SK-N-SH (cell line): ENCODE data around the gene FAM83D. TPM values are rescaled to one million over a fixed set of nuclear protein-coding genes. Genes with fewer than 3 reads are reported as not detected.

Experiments used
- CTCF ChIA-PET: fragments of 300-600, 350-600 bp; formaldehyde crosslinking; extraction: SDS; loops from one replicate; lab custom pipeline; 2021; lab: Yijun Ruan, JAX
- POLR2A ChIA-PET: fragments of 350-600 bp; sonication (Branson Sonifier 250); formaldehyde crosslinking; extraction: SDS; loops from one replicate; lab custom pipeline; 2020; ENCODE audit warnings: antibody characterized with exemption, inconsistent platforms; lab: Yijun Ruan, JAX
- DNase-seq: peaks from one replicate; pipeline ENCODE4 v3.0.0; 2012
- H2AFZ ChIP-seq: fragments of 200-600 bp; sonication (generic); 2 replicates; pipeline ENCODE4 v1.8.1; 2016; ENCODE audit warnings: antibody characterized with exemption, mild to moderate bottlenecking, low read depth
- H3F3A ChIP-seq: fragments of 200-600 bp; sonication (generic); replicated peaks from 2 replicates; pipeline ENCODE3; 2016; ENCODE audit warnings: antibody characterized with exemption, mild to moderate bottlenecking; ENCODE audit not compliant: insufficient read depth
- H3K27ac ChIP-seq, 2 experiments: fragments of 200-500 bp in 1 of 2; fragments of 200-600 bp in 1 of 2; sonication (Bioruptor generic) in 1 of 2; sonication (generic), shearing (Covaris generic) in 1 of 2; 2 replicates each; pipeline versions ENCODE4 v1.5.1 to v1.6.1; 2014 to 2016; ENCODE audit warnings: low read depth in 2 of 2, inconsistent platforms in 1 of 2, low read length in 1 of 2, mild to moderate bottlenecking in 1 of 2, mixed read lengths in 1 of 2
- H3K27me3 ChIP-seq: fragments of 200-600 bp; sonication (generic), shearing (Covaris generic); 2 replicates; pipeline ENCODE4 v1.6.1; 2016; ENCODE audit warnings: mixed run types; ENCODE audit not compliant: insufficient read depth
- H3K36me3 ChIP-seq, 2 experiments: fragments of 200-500 bp in 1 of 2; fragments of 200-600 bp in 1 of 2; sonication (Bioruptor generic) in 1 of 2; sonication (generic) in 1 of 2; replicated peaks in 1 of 2; 2 replicates each; pipeline versions ENCODE3 to v1.5.1; 2014 to 2016; ENCODE audit warnings: low read length in 1 of 2, mild to moderate bottlenecking in 1 of 2; ENCODE audit not compliant: insufficient read depth in 2 of 2, control insufficient read depth in 1 of 2
- H3K4me1 ChIP-seq, 2 experiments: fragments of 200-500 bp in 1 of 2; fragments of 200-600 bp in 1 of 2; sonication (Bioruptor generic) in 1 of 2; sonication (generic), shearing (Covaris generic) in 1 of 2; 2 replicates each; pipeline versions ENCODE4 v1.5.1 to v1.6.1; 2014 to 2016; ENCODE audit warnings: low read depth in 1 of 2, low read length in 1 of 2, mixed run types in 1 of 2; ENCODE audit not compliant: insufficient read depth in 2 of 2, control insufficient read depth in 1 of 2
- H3K4me2 ChIP-seq: fragments of 200-600 bp; sonication (generic), shearing (Covaris generic); 2 replicates; pipeline ENCODE4 v1.6.1; 2017; ENCODE audit warnings: mixed run types
- H3K4me3 ChIP-seq, 2 experiments: fragments of 200-500 bp in 1 of 2; fragments of 200-600 bp in 1 of 2; sonication (Bioruptor generic) in 1 of 2; sonication (generic), shearing (Covaris generic) in 1 of 2; 2 replicates each; pipeline versions ENCODE4 v1.5.1 to v1.8.1; 2014 to 2016; ENCODE audit warnings: low read depth in 2 of 2, inconsistent platforms in 1 of 2, low read length in 1 of 2, mild to moderate bottlenecking in 1 of 2, mixed read lengths in 1 of 2, moderate library complexity in 1 of 2
- H3K79me2 ChIP-seq: fragments of 200-600 bp; sonication (generic); 2 replicates; pipeline ENCODE4 v1.8.1; 2017; ENCODE audit warnings: mild to moderate bottlenecking; ENCODE audit not compliant: insufficient read depth
- H3K9ac ChIP-seq: fragments of 200-600 bp; sonication (generic); 2 replicates; pipeline ENCODE4 v1.6.1; 2017; ENCODE audit warnings: mixed run types
- H3K9me2 ChIP-seq: fragments of 200-600 bp; sonication (generic); 2 replicates; pipeline ENCODE4 v1.6.1; 2017; ENCODE audit warnings: mixed run types
- H3K9me3 ChIP-seq: fragments of 200-600 bp; sonication (generic); 2 replicates; pipeline ENCODE4 v1.6.1; 2017; ENCODE audit warnings: mixed run types, mild to moderate bottlenecking, moderate library complexity
- H4K20me1 ChIP-seq: fragments of 200-600 bp; sonication (generic); 2 replicates; pipeline ENCODE4 v1.6.1; 2017; ENCODE audit warnings: mild to moderate bottlenecking, mixed run types; ENCODE audit not compliant: insufficient read depth
- CHD2 ChIP-seq: fragments of 150-350 bp; IDR thresholded peaks from 2 replicates; pipeline ENCODE4 v1.6.1; 2018; ENCODE audit warnings: low read length; ENCODE audit not compliant: partially characterized antibody
- ELF1 ChIP-seq: IDR thresholded peaks from 2 replicates; pipeline ENCODE4 v1.4.0; 2012
- EZH2phosphoT487 ChIP-seq: fragments of 200-600 bp; sonication (generic); IDR thresholded peaks from 2 replicates; pipeline ENCODE4 v1.6.1; 2017; ENCODE audit warnings: low read depth, mixed run types, mild to moderate bottlenecking, antibody characterized with exemption, moderate library complexity, borderline replicate concordance
- GABPA ChIP-seq: IDR thresholded peaks from 2 replicates; pipeline ENCODE4 v1.4.0; 2012; ENCODE audit warnings: low read depth, mild to moderate bottlenecking
- GATA2 ChIP-seq: sonication (generic); formaldehyde crosslinking; IDR thresholded peaks from 2 replicates; pipeline ENCODE4 v1.5.0; 2020; ENCODE audit warnings: mild to moderate bottlenecking, missing genetic modification reagents
- MEF2A ChIP-seq: IDR thresholded peaks from 2 replicates; pipeline ENCODE4 v1.4.0; 2012; ENCODE audit warnings: low read depth, borderline replicate concordance
- NRF1 ChIP-seq: IDR thresholded peaks from 2 replicates; pipeline ENCODE4 v1.6.1; 2012; ENCODE audit warnings: low read depth, mild to moderate bottlenecking, low read length
- SMC3 ChIP-seq: IDR thresholded peaks from 2 replicates; pipeline ENCODE4 v1.6.1; 2012; ENCODE audit warnings: low read depth, low read length, improper control_type of control experiment
- TAF1 ChIP-seq: IDR thresholded peaks from 2 replicates; pipeline ENCODE4 v1.6.1; 2012; ENCODE audit warnings: low read depth, mild to moderate bottlenecking, low read length, moderate library complexity, borderline replicate concordance
- TCF12 ChIP-seq: IDR thresholded peaks from 2 replicates; pipeline ENCODE4 v1.4.0; 2012
- WGBS: methylation state at CpG from one replicate; pipeline ENCODE4 v1.1.6; 2017; ENCODE audit warnings: low lambda C conversion rate; 5-methylcytosine and 5-hydroxymethylcytosine counted together
- polyA plus RNA-seq, 3 experiments: library from polyadenylated mRNA; depleted of rRNA; stranded (reverse); fragments of >200 nt; gene quantifications; 2 replicates each; pipeline ENCODE4 v1.2.3, GENCODE V29; 2012
- TF ChIP-seq, protein P1 (sequence below): IDR thresholded peaks from 2 replicates; pipeline ENCODE4 v1.4.0; 2012; ENCODE audit warnings: low read depth, borderline replicate concordance
- TF ChIP-seq, protein P2 (sequence below): fragments of 200-600 bp; sonication (generic); IDR thresholded peaks from 2 replicates; pipeline ENCODE4 v1.6.1; 2017; ENCODE audit warnings: antibody characterized with exemption, mild to moderate bottlenecking, moderate library complexity
- TF ChIP-seq, protein P3 (sequence below): fragments of 150-350 bp; IDR thresholded peaks from 2 replicates; pipeline ENCODE4 v1.6.1; 2017; ENCODE audit warnings: antibody characterized with exemption, low read length, low read depth, borderline replicate concordance
- TF ChIP-seq, protein P4 (sequence below): IDR thresholded peaks from 2 replicates; pipeline ENCODE4 v1.4.0; 2012; ENCODE audit warnings: low read depth

FAM83D gene
- polyA plus RNA-seq, 1 of the 3 experiments (the other 2 are of a cell fraction): 21.5 TPM

DNA sequence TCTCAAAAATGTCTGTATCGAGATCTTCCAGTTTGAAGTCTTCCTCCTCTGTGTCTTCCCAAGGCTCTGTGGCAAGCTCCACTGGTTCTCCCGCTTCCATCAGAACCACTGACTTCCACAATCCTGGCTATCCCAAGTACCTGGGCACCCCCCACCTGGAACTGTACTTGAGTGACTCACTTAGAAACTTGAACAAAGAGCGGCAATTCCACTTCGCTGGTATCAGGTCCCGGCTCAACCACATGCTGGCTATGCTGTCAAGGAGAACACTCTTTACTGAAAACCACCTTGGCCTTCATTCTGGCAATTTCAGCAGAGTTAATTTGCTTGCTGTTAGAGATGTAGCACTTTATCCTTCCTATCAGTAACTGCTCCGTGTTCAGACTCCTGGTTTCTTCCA is 25.9 kb downstream of the FAM83D start (continued):
- TF ChIP-seq, protein P1, sequence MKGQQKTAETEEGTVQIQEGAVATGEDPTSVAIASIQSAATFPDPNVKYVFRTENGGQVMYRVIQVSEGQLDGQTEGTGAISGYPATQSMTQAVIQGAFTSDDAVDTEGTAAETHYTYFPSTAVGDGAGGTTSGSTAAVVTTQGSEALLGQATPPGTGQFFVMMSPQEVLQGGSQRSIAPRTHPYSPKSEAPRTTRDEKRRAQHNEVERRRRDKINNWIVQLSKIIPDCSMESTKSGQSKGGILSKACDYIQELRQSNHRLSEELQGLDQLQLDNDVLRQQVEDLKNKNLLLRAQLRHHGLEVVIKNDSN: no peak
- no peak for TF ChIP-seq MEF2A
- TF ChIP-seq TCF12: no peak
- no peak for TF ChIP-seq ELF1
- TF ChIP-seq CHD2: no peak
- TF ChIP-seq SMC3: no peak
- no peak for TF ChIP-seq GABPA
- TF ChIP-seq, protein P2, sequence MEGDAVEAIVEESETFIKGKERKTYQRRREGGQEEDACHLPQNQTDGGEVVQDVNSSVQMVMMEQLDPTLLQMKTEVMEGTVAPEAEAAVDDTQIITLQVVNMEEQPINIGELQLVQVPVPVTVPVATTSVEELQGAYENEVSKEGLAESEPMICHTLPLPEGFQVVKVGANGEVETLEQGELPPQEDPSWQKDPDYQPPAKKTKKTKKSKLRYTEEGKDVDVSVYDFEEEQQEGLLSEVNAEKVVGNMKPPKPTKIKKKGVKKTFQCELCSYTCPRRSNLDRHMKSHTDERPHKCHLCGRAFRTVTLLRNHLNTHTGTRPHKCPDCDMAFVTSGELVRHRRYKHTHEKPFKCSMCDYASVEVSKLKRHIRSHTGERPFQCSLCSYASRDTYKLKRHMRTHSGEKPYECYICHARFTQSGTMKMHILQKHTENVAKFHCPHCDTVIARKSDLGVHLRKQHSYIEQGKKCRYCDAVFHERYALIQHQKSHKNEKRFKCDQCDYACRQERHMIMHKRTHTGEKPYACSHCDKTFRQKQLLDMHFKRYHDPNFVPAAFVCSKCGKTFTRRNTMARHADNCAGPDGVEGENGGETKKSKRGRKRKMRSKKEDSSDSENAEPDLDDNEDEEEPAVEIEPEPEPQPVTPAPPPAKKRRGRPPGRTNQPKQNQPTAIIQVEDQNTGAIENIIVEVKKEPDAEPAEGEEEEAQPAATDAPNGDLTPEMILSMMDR: no peak
- TF ChIP-seq, all 33 proteins: peak for 0

DNA sequence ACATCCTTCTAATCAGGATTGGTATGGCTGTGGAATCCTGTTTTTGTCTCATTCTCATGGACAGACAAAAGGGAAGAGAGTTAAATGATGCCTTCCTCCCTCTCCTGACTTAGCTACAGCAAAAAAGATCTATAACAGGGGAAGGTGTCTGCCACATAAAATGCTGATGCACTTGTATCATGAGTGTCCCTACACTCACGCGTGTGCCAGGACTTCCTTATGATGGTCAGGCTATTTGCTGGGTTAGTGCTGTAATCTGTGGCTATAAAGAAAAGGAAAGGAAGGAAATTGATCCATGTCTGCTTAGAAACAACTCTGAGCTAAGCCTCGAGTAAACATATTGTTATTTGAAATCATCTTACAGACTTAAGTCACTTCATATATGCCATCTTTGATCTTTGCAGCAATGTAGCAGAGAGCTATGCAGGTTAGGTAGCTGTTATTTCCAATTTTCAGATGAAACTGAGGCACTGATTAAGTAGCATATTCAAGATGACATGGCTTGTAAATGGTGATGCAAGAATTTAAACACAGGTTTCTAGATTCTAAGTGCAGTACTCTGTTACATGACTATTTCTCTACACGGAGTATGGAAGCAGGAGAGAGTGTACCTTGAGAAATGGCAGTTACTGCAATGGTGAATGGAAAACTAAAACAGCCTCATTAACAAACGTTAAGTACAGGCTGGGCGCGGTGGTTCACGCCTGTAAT is 27.6 kb downstream of the FAM83D start:
- Histone ChIP-seq H3F3A (peaks cover 3% of the 10 kb centered on the region), H3K36me3 (peaks cover 12 to 21% of the 10 kb centered on the region in 2 experiments), H3K9ac (no peak overlapping the region), H3K27me3 (no peaks in the 10 kb centered on the region), H3K9me3 (no peaks in the 10 kb centered on the region), H3K4me2 (no peak overlapping the region), H3K79me2 (peaks cover 33% of the 10 kb centered on the region; the same call in 1 of the 2 replicates), H3K4me1 (no peaks in the 10 kb centered on the region), H3K9me2 (no peaks in the 10 kb centered on the region), H3K27ac (no peak overlapping the region), H3K4me3 (no peak overlapping the region), H4K20me1 (no peaks in the 10 kb centered on the region), H2AFZ (no peak overlapping the region)
- POLR2A ChIA-PET: no interaction called here
- no peak for TF ChIP-seq EZH2phosphoT487
- no peak for DNase-seq
- CTCF ChIA-PET: interaction anchor here (0.9 to 1.4 kb wide), 4 partner anchors 9 to 96 kb away, joined by 3 to 5 read pairs (median 4); partner anchors contain the start of gene DHX35
- WGBS: 96% methylated on average over 8 of the region's 8 CpGs

DNA sequence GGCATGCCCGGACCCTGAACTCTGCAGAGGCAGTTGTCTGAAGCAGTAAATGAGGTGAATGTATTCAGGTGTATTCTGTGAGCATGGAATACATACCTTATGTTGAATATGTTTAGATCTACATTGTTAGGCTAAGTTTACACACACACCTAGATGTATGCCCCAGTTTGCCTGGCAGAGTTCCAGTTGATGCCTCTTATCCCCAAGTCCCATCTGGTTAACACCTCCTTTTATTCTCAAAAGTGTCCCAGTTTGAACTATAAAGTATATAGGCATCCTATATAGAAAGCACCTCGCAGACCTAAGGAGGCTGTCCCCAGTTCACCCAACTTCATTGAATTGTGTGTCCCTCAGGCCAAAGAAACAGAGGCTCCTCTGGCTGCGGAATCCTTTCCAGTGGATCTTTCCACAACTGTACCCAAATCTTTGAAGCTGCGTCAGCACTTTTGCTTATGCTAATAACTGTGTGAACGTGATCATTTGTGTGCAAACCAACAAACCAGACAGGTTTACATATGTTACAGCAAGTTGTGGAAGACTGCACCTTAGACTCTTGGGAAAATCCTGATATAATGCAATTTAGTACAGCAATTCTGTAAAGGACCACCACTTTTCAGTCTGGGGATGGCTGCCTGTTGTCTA is 31.1 kb downstream of the FAM83D start:
- Histone ChIP-seq H3K27me3 (no peaks in the 10 kb centered on the region), H3F3A (peaks cover 9% of the 10 kb centered on the region), H3K36me3 (peaks cover 2 to 12% of the 10 kb centered on the region in 2 experiments), H2AFZ (no peak overlapping the region), H3K9me2 (no peaks in the 10 kb centered on the region), H3K9me3 (no peaks in the 10 kb centered on the region), H3K9ac (no peak overlapping the region), H3K27ac (no peak overlapping the region), H3K4me3 (no peak overlapping the region), H3K79me2 (peaks cover 7% of the 10 kb centered on the region; the same call in 1 of the 2 replicates), H3K4me1 (peaks cover 0 to 4% of the 10 kb centered on the region in 2 experiments; a peak in 2 of 4 replicates), H4K20me1 (no peaks in the 10 kb centered on the region), H3K4me2 (no peak overlapping the region)
- POLR2A ChIA-PET: no interaction called here
- DNase-seq: no peak
- WGBS: 89% methylated on average over 4 of the region's 5 CpGs
- CTCF ChIA-PET: interaction anchor here (1.2 kb wide), 1 partner anchor 92 kb away, joined by 4 read pairs; no protein-coding TSS in a partner anchor
- TF ChIP-seq, protein P1: no peak
- TF ChIP-seq, protein P3, sequence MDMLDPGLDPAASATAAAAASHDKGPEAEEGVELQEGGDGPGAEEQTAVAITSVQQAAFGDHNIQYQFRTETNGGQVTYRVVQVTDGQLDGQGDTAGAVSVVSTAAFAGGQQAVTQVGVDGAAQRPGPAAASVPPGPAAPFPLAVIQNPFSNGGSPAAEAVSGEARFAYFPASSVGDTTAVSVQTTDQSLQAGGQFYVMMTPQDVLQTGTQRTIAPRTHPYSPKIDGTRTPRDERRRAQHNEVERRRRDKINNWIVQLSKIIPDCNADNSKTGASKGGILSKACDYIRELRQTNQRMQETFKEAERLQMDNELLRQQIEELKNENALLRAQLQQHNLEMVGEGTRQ: no peak
- TF ChIP-seq, protein P4, sequence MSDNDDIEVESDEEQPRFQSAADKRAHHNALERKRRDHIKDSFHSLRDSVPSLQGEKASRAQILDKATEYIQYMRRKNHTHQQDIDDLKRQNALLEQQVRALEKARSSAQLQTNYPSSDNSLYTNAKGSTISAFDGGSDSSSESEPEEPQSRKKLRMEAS: no peak
- TF ChIP-seq, protein P2: no peak
- TF ChIP-seq NRF1 (no peak), TAF1 (no peak), CHD2 (no peak), GATA2 (CRISPR knock-in tag) (no peak)
